IPS DF 4.7 (cell line): ENCODE data around the gene JCHAIN.
A peak's percentile ranks its signal among the peaks of the same experiment; 100 is the strongest.
"Not testable (repeated sequence)": the region's sequence is repeated elsewhere in the genome, so short reads cannot be mapped to it uniquely, and the experiment has no call there.

Experiments used
- DNase-seq: peaks from one replicate; pipeline ENCODE4 v3.0.0-alpha.2; 2013; ENCODE audit warnings: low spot score; ENCODE audit errors: extremely low read depth

JCHAIN gene

GRCh38 chr4:70666369-70666768 lies at the start of gene JCHAIN:
Gene JCHAIN, minus strand, starts transcription at chr4:70666508. Its CDS starts 18 bp downstream, at chr4:70666490.
- no peak for DNase-seq

DNA sequence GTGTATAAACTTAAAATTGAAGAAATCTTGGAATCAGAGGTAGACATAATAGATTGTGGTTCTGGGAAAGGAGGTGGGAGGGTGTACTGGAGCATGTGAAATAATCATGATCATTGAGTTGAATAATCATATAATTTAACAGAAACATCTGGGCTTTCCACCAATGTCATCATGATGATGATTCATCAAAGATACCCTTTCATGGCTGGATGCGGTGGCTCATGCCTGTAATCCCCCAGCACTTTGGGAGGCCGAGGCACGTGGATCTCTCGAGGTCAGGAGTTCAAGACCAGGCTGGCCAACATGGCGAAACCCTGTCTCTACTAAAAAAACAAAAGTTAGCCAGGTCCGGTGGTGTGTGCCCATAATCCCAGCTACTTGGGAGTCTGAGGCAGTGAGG lies 48.8 kb upstream of the JCHAIN start:
- DNase-seq, result no peak

DNA sequence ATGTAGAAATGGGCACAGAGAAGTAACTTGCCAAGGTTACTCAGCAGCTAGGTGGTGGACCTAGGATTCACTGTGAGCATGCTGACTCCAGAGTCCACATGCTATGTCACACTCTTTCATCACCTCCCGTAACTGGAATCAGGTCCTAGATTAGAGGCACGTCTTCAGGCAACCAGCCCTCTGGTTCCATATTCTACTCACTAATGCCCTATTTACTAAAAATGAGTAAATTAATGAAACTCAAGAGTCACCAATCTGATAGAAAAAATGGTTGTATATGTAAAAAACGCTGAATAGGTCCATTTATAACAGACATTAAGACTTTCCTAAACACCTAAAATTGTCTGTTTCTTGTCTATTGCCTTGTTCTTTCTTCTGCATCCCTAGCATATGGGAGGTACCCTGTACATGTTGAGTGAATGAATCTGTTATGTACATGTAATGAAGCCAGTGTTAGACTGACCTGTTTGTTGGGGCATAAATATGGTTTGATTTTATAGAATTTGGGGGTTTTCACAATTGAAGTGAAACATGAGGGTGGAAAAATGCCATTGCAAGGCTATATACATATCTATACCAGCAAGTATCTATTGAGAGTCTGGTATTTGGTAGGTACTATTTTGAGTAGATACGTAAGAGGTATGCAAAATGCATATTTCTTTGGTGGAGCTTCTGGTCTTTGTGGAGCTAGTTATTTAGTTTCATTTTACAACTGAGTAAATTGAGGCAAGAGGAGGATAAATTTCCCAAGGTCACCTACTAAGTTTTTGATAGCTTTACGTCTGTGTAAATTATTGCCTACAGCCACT lies 48.0 kb upstream of the JCHAIN start:
- DNase-seq, result no peak

- no peak for DNase-seq
Measured at GRCh38 chr4:70713453-70714078, 47.3 kb upstream of the JCHAIN start.

GRCh38 chr4:70712604-70713452 lies 46.5 kb upstream of the JCHAIN start:
- DNase-seq, result no peak

GRCh38 chr4:70712150-70712549 lies 45.8 kb upstream of the JCHAIN start:
- no peak for DNase-seq

DNA sequence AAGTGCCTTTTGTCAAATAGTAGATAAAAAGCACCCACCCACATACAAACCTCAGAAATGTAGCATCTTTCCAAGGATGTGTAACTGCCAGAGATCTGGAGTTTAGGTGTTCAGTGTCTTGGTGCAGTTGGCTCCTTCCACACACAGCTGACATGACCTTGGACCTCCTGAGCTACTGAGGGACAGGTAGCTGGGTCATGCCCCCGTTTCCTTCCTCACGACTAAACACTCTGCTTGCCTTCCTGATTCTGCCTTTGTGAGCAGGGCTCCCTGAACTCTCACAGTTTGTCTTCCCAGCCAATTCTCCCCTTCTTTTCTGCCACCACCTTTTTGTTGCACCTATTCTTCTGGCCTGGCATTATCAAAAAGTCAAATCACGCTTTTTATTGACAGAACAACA lies 45.3 kb upstream of the JCHAIN start:
- DNase-seq, result no peak

DNA sequence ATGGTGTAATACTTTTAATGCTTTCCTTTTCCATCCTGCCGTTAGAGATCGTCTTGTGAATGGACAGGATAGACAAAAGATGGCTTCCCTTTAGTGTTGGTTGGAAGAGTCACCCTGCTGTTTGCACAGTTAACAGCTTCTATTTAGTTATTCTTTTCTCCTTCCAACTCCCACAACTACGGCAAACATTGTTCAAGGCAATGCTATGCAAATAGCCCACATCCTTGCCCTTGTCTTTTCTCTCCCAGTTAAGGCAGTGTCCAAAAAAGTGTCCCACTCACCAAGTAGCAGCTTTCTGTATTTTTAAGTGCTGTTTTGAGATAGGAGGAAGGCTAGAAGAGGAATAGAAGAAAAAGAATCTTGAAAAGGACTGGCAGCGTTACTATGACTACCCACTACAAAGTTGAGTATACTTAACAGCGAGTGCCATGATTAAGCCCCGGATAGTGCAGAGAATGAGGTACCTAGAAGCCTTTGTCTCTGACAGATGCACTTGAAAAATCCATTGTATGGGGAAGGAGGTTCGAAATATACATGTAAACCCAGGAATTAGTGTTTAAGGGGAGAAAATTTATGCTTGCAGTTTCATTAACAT lies 43.4 kb upstream of the JCHAIN start:
- DNase-seq, result no peak

- DNase-seq, result no peak
Measured at GRCh38 chr4:70706516-70706915, 40.2 kb upstream of the JCHAIN start.

DNA sequence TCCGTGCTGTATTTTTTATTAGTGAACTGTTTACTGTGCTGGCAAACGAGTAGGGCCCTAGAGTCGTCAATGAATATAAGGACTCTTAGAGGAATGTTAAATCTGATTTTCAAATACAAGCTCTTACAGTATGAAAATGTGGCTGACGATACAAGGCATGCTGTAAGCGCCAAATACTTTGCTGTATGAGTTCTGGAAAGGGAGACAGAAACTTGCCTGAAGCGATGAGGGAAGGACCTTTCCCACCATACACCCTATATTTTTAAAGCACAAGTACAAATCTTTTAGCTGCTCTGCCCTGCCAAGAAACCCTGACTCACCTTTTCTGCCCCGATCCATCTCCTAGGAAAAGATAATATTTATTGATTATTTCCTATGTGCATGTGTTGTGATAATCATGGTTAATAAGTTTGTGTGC lies 39.7 kb upstream of the JCHAIN start:
- DNase-seq, result no peak

DNA sequence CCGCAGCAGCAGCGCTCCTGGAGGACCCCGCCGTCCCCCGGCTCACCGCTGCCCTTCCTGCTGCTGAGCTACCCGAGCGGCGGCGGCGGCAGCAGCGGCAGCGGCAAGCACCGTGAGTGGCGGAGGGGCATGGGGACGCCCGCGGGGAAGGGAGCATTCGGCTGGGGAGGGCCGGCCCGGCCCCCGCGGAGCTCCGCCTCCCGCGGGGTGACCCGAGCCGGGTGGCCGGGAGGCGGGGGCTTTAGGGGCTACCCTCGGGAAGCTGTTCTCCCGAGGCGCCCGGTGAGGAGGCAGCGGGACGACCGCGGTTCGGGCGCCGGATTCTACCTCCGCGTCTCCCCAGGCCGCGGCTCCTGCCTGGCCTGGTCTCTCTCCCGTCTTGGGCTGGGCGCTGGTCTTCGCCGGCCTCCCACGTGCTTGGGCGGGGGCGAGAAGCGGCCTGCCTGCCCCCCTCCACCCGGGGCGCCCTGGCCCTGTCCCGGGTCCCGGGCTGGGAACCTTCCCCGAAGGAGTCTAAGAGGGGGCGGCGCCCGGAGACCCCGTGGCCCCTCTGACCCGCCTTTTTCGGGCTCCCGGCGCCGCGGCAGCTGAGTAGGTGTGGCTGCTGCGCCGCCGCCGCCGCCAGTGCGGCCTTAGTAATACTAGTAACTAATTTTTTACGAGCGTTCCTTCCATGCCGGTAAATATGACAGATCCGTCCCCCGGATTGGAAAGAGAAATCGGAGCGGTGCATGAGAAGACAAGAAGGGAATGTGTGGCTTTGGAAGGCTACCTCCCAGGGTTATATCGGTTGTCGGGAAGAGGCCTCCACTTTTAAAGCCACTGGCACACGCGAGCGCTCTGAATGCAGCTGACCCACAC lies 39.1 kb upstream of the JCHAIN start:
- DNase-seq, result no peak

DNA sequence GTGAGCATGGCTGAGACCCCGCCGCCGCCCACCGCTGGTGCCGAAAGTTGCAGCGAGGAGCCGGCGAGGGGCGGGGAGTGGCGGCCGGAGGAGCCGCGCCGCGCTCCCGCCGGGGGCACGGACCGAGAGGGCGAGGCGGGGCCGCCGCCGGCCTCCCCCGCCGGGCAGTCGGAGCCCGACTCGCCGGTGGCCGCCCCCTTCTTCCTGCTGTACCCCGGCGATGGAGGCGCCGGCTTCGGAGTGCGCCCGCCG lies 38.5 kb upstream of the JCHAIN start:
- DNase-seq, result no peak

DNA sequence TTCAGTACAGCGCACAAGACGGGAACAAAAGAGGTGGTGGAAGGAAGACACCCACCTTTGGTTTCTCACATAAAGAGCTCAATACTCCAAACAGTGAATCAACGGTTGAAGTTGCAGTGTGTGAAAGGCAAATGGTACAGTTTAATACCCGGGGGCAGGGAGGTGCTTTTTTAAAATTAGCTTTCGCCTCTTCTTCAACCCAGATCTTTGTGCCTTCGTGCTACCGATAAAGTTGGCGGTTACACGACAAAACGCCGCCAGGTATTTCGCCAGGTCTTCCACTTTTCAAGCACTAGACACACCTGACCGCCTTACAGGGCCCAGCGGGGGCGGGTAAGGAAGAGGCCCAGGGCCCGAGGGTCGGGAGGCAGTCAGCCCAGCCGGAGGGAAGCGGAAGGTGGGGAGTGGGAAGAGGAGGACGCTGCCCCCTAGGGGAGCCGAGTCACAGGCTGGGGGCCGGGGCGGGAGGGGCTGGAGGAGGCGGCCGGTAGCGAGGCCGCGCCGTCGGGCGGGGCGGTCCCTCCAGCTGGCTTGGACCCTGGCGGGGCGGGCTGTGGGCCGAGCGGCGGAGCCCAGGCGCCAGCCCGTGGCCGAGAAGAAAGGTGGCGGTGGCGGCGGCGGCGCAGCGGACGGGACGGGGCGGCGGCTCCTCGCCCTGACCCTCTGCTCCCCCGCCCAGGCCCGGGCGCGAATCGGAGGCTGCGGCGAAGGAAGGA lies 38.1 kb upstream of the JCHAIN start:
- DNase-seq, result peak; percentile 46

DNA sequence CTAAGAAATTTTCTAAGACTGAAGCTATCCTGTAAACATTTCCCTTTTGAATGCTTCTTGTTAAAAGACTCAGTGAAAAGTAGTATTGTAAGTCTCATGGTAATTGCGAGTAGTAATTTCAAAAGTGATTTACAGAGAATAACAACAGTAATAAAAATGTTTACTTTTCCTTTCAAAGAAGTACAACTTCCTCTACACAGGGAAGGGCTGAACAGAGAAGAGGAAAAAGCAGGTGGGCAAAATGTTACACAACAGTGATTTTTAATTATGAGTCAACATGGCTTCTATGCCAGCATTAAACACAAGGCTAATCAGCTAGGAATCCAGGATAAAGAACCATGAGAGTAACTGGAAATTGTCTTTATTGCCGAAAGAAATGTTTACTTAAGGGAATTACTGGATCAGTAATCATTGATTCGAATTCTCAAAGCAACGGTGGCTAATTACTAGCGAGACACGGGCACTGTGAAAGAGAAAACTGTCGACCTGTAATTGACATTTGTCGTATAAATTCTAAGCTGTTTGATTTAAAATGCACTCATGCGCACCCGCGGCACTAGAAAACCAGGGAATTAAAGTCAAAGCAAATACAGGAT lies 37.4 kb upstream of the JCHAIN start:
- DNase-seq, result no peak

GRCh38 chr4:70702592-70702991 lies 36.3 kb upstream of the JCHAIN start:
- not testable (repeated sequence) for DNase-seq

DNA sequence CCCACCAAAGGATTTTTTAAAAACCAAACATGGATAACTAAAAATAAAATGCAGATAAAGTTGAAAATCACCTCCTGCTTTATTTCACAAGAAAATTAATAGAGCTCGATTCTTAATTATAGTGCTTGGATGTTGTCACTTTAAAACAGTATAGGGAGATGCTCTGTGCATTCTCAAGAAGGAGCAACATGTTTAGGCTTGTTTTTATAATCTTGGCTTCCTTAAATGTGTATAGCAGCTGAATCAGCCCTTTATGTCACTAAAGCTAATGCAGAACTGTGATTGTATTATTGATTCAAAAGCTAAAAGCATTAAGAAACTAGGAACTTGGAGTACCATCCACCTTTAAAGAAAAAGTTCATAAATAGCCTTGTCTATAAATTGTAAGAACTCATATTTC lies 35.0 kb upstream of the JCHAIN start:
- no peak for DNase-seq

DNA sequence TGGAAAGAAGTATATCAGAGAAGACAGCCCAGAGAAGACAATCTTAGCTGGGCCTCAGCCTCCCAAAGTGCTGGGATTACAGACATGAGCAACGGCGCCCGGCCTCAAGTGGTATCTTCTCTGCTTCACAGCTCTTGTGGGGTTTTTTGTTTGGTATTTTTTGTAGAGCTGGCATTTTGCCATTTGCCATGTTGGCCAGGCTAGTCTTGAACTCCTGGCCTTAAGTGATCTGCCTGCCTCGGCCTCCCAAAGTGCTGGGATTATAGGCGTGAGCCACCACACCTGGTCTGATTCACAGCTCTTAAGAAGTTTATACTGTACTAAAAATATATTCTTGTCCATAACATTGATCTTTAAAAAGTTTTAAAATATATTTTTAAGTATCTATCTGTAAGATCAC lies 34.4 kb upstream of the JCHAIN start:
- no peak for DNase-seq

DNA sequence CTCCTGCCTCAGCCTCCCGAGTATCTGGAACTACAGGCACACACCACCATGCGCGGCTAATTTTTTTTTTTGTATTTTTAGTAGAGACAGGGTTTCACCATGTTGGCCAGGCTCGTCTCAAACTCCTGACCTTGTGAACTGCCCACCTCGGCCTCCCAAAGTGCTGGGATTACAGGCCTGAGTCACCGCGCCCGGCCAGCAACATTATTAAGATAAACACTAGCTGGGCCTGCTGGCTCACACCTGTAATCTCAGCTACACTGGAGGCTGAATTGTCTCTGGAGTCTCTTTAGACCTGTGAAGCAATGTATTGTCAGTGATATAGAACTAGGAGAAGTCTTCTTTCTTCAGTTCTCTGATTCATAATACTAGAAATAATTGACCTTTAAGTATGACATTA lies 32.1 kb upstream of the JCHAIN start:
- not testable (repeated sequence) for DNase-seq

GRCh38 chr4:70694633-70695032 lies 28.3 kb upstream of the JCHAIN start:
- not testable (repeated sequence) for DNase-seq

GRCh38 chr4:70691661-70692060 lies 25.4 kb upstream of the JCHAIN start:
- DNase-seq, result no peak
